GM12878 (cell line): ENCODE measurements around the gene LAMC3. TPM values are rescaled to one million over a fixed set of nuclear protein-coding genes. Genes with fewer than 3 reads are reported as not detected.

Experiments used
- ATAC-seq: fragments of 200-7000 bp; cut with Tn5 transposase; 3 replicates; pipeline ENCODE4 v1.9.1; 2020; ENCODE audit warnings: mild to moderate bottlenecking, moderate library complexity
- BruUV-seq: library from RNA; stranded (reverse); fragments of 400-500 nt; replicated peaks from 2 replicates; lab custom pipeline; 2021; lab: Mats Ljungman, UMichigan
- CTCF ChIA-PET: fragments of 300-600 bp; sonication (Branson Sonifier 250); formaldehyde crosslinking; extraction: SDS; loops from one replicate; lab custom pipeline; 2021; ENCODE audit warnings: inconsistent platforms; lab: Yijun Ruan, JAX
- POLR2A ChIA-PET: fragments of 350-600 bp; formaldehyde crosslinking; extraction: SDS; loops from one replicate; lab custom pipeline; 2021; ENCODE audit warnings: inconsistent platforms; lab: Charles Lee
- RAD21 ChIA-PET: fragments of 300-600 bp; sonication (Branson Sonifier 250); formaldehyde crosslinking; loops from one replicate; lab custom pipeline; 2023; ENCODE audit warnings: antibody characterized with exemption; ENCODE audit not compliant: unreplicated experiment; lab: Charles Lee
- SMC1A ChIA-PET: fragments of 300-600 bp; sonication (Branson Sonifier 250); formaldehyde crosslinking; loops from one replicate; lab custom pipeline; 2023; ENCODE audit not compliant: unreplicated experiment, uncharacterized antibody; lab: Charles Lee
- DNase-seq: peaks from one replicate; pipeline ENCODE4 v3.0.0-alpha.2; 2011; ENCODE audit warnings: low read depth, low spot score
- FAIRE-seq: peaks from 3 replicates; lab custom pipeline; 2011; peaks lifted over from hg19 to GRCh38; lab: Jason Lieb, UNC
- H2AFZ ChIP-seq: 2 replicates; pipeline ENCODE4 v1.6.0; 2011; ENCODE audit warnings: low read depth, low read length, control low read depth; ENCODE audit not compliant: control insufficient read depth
- H3K27ac ChIP-seq: 2 replicates; pipeline ENCODE4 v1.5.1; 2011; ENCODE audit warnings: control low read depth; ENCODE audit not compliant: control insufficient read depth, insufficient read depth
- H3K27me3 ChIP-seq, 2 experiments: replicated peaks in 1 of 2; 2 replicates each; pipeline versions ENCODE4 v1.6.0 to v1.6.1; 2011; ENCODE audit warnings: low read length in 1 of 2; ENCODE audit not compliant: control insufficient read depth in 2 of 2, insufficient read depth in 2 of 2
- H3K36me3 ChIP-seq, 2 experiments: 2 replicates each; pipeline ENCODE4 v1.5.1; 2011; ENCODE audit warnings: low read length in 1 of 2; ENCODE audit not compliant: control insufficient read depth in 2 of 2, insufficient read depth in 2 of 2
- H3K4me1 ChIP-seq: 2 replicates; pipeline ENCODE4 v1.6.1; 2011; ENCODE audit warnings: mild to moderate bottlenecking, low read length, moderate library complexity, mixed read lengths; ENCODE audit not compliant: control insufficient read depth, insufficient read depth
- H3K4me2 ChIP-seq: 2 replicates; pipeline ENCODE4 v1.6.0; 2011; ENCODE audit warnings: control low read depth; ENCODE audit not compliant: control insufficient read depth, insufficient read depth
- H3K4me3 ChIP-seq: fragments of 200-600 bp; sonication (generic); 2 replicates; pipeline ENCODE4 v1.5.1; 2016
- H3K79me2 ChIP-seq: 2 replicates; pipeline ENCODE4 v1.6.0; 2011; ENCODE audit warnings: low read length; ENCODE audit not compliant: control insufficient read depth, insufficient read depth
- H3K9ac ChIP-seq: 2 replicates; pipeline ENCODE4 v1.8.0; 2011; ENCODE audit warnings: low read length, control low read depth, mixed read lengths; ENCODE audit not compliant: control insufficient read depth, insufficient read depth
- H3K9me3 ChIP-seq: replicated peaks from 3 replicates; pipeline ENCODE4 v1.5.1; 2011; ENCODE audit warnings: mild to moderate bottlenecking, low read length; ENCODE audit not compliant: control insufficient read depth, insufficient read depth
- H4K20me1 ChIP-seq: 2 replicates; pipeline ENCODE4 v1.6.0; 2011; ENCODE audit not compliant: control insufficient read depth, insufficient read depth
- ATF7 ChIP-seq: fragments of 450-650 bp; IDR thresholded peaks from 2 replicates; pipeline ENCODE4 v1.6.1; 2016; ENCODE audit warnings: low read depth, mild to moderate bottlenecking
- EGR1 ChIP-seq, 2 experiments: IDR thresholded peaks; 1 replicate in 1 of 2; 2 replicates in 1 of 2; pipeline ENCODE4 v1.6.1; 2011 to 2012; ENCODE audit warnings: low read depth in 2 of 2, low read length in 2 of 2, borderline replicate concordance in 1 of 2, mild to moderate bottlenecking in 1 of 2, moderate library complexity in 1 of 2
- IRF4 ChIP-seq: IDR thresholded peaks from 2 replicates; pipeline ENCODE4 v1.6.1; 2011; ENCODE audit warnings: low read depth, low read length
- MTA3 ChIP-seq: IDR thresholded peaks from 2 replicates; pipeline ENCODE4 v1.6.1; 2012; ENCODE audit warnings: low read length, inconsistent platforms, borderline replicate concordance
- MYB ChIP-seq: fragments of 150-350 bp; IDR thresholded peaks from 2 replicates; pipeline ENCODE4 v1.6.1; 2014; ENCODE audit warnings: mild to moderate bottlenecking, low read depth, low read length, borderline replicate concordance
- NFXL1 ChIP-seq: fragments of 450-650 bp; IDR thresholded peaks from 2 replicates; pipeline ENCODE4 v1.6.1; 2017; ENCODE audit warnings: antibody characterized with exemption, mild to moderate bottlenecking, borderline replicate concordance
- NR2F1 ChIP-seq: fragments of 450-650 bp; conservative IDR thresholded peaks from 2 replicates; pipeline ENCODE4 v1.6.1; 2017; ENCODE audit warnings: mild to moderate bottlenecking
- RAD51 ChIP-seq: fragments of 450-650 bp; IDR thresholded peaks from 2 replicates; pipeline ENCODE4 v1.6.1; 2016; ENCODE audit warnings: moderate library complexity, mild to moderate bottlenecking, inconsistent platforms
- RBBP5 ChIP-seq: fragments of 200-600 bp; sonication (generic); conservative IDR thresholded peaks from 2 replicates; pipeline ENCODE4 v1.6.1; 2016
- TBL1XR1 ChIP-seq: IDR thresholded peaks from 2 replicates; pipeline ENCODE4 v1.6.1; 2012; ENCODE audit warnings: low read depth, low read length, improper control_type of control experiment
- TCF7 ChIP-seq: IDR thresholded peaks from 2 replicates; pipeline ENCODE4 v1.6.1; 2014; ENCODE audit warnings: antibody characterized with exemption, borderline replicate concordance
- YBX1 ChIP-seq: fragments of 450-650 bp; IDR thresholded peaks from 2 replicates; pipeline ENCODE4 v1.6.1; 2016; ENCODE audit warnings: antibody characterized with exemption
- ZNF207 ChIP-seq: fragments of 450-650 bp; IDR thresholded peaks from 2 replicates; pipeline ENCODE4 v1.6.1; 2014; ENCODE audit warnings: antibody characterized with exemption, mild to moderate bottlenecking, borderline replicate concordance
- WGBS: methylation state at CpG from one replicate; pipeline ENCODE4 v1.1.6; 2016; ENCODE audit warnings: low lambda C conversion rate; ENCODE audit not compliant: insufficient replicate concordance, insufficient coverage; ENCODE audit errors: missing lambda C conversion rate; 5-methylcytosine and 5-hydroxymethylcytosine counted together
- in situ Hi-C: fragments of 300-500 bp; cut with MboI; formaldehyde crosslinking; loops from 9 replicates; pipeline ENCODE4 v1.14.3; 2018; ENCODE audit warnings: mixed read lengths
- intact Hi-C: fragments of 100-400 bp; cut with micrococcal nuclease; formaldehyde crosslinking; loops from one replicate; pipeline ENCODE4 v1.14.2; 2022; ENCODE audit not compliant: unreplicated experiment
- polyA plus RNA-seq, 11 experiments: library from polyadenylated mRNA; depleted of rRNA in 4 of 11; unstranded in 6 of 11; stranded (reverse) in 5 of 11; fragments of >200 nt; fragmentation: Nextera tagmentation in 4 of 11; fragmentation: Illumina TruSeq in 1 of 11; extraction: Ambion mirVana in 4 of 11; extraction: Trizol in 1 of 11; gene quantifications; 1 replicate in 1 of 11; 2 replicates in 10 of 11; pipeline versions ENCODE4 v1.2.1 to v1.2.3, GENCODE V29; 2011 to 2016; ENCODE audit warnings: inconsistent platforms in 2 of 11, missing spikeins in 2 of 11, low read depth in 1 of 11
- total RNA-seq, 4 experiments: library from RNA; depleted of rRNA in 3 of 4; stranded (reverse); fragments of >200 nt in 3 of 4; fragmentation: Illumina TruSeq in 1 of 4; extraction: Trizol in 1 of 4; gene quantifications; 2 replicates each; pipeline versions ENCODE4 v1.2.1 to v1.2.3, GENCODE V29; 2013 to 2021
- TF ChIP-seq, protein P1 (sequence below): IDR thresholded peaks from 2 replicates; pipeline ENCODE4 v1.6.1; 2012; ENCODE audit warnings: mild to moderate bottlenecking, low read depth, low read length
- TF ChIP-seq, protein P2 (sequence below): IDR thresholded peaks from 2 replicates; pipeline ENCODE4 v1.6.1; 2011; ENCODE audit warnings: mild to moderate bottlenecking, low read depth, low read length, moderate library complexity; ENCODE audit not compliant: insufficient replicate concordance
- TF ChIP-seq, protein P3 (sequence below): fragments of 450-650 bp; IDR thresholded peaks from 2 replicates; pipeline ENCODE4 v1.6.1; 2017; ENCODE audit warnings: mild to moderate bottlenecking, moderate library complexity

LAMC3 gene
- total and polyA plus RNA-seq, 10 of the 15 experiments (the other 5 are each of a cell fraction or from before 2014, with no cell fraction given): under 0.01 to 0.08 TPM; not detected in 8

DNA sequence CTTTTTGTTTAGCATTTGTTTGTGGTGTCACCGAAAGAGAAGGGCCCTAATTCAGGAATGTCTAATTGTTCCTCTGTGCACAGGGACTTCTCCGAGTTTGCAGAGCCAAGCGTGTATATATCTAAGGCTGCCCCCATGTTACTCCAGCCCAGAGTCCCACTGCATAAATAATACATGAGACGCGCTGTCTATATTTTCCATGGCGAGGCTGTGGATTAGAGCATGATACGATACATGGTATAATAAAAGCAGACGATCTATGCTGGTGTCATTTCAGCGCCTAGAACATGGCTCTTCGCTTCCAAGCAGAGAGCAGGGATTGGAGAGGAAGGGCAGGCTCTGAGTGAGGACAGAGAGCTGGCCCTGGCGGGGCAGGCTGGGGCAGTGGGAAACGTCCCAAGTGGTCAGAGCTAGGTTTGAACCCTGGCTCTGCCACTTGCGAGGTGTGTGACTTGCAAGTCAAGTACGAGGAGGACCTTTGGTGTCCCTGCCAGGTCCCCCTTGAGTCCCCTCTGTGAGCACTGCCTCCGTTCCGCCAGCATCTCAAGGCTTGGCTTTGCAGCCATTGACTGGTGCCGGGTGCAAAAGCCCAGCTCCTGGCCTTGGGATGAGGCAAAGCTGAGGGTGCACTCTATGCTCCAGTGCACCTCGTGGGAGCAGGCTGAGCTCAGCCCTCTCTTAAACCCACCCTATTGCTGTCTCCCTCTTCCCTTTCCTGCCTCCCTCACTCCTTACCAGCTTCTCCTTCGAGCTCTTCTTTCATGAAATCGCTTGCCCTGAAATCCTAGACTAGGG, 29.2 kb upstream of the LAMC3 start:
- CTCF ChIA-PET: no interaction called here
- POLR2A ChIA-PET: no interaction called here
- H3K27ac ChIP-seq: no peak overlapping the region
- H3K9ac ChIP-seq: no peak overlapping the region
- H3K79me2 ChIP-seq: no peaks in the 10 kb centered on the region
- H4K20me1 ChIP-seq: no peaks in the 10 kb centered on the region
- no peaks in the 10 kb centered on the region; a peak in 2 of 4 replicates for H3K27me3 ChIP-seq
- no peak overlapping the region for H3K4me2 ChIP-seq
- H3K4me3 ChIP-seq: no peak overlapping the region
- no peaks in the 10 kb centered on the region for H3K9me3 ChIP-seq
- ATAC-seq (no peak), FAIRE-seq (no peak), DNase-seq (no peak)
- 56% methylated on average over 19 of the region's 20 CpGs for WGBS
- no peak for TF ChIP-seq EGR1 (IDR thresholded peaks at IDR 0.05; ENCODE audit: borderline replicate concordance in 1 of 2, low read depth in 2 of 2, low read length in 2 of 2)
- TF ChIP-seq NR2F1: no peak
- TF ChIP-seq, protein P1, sequence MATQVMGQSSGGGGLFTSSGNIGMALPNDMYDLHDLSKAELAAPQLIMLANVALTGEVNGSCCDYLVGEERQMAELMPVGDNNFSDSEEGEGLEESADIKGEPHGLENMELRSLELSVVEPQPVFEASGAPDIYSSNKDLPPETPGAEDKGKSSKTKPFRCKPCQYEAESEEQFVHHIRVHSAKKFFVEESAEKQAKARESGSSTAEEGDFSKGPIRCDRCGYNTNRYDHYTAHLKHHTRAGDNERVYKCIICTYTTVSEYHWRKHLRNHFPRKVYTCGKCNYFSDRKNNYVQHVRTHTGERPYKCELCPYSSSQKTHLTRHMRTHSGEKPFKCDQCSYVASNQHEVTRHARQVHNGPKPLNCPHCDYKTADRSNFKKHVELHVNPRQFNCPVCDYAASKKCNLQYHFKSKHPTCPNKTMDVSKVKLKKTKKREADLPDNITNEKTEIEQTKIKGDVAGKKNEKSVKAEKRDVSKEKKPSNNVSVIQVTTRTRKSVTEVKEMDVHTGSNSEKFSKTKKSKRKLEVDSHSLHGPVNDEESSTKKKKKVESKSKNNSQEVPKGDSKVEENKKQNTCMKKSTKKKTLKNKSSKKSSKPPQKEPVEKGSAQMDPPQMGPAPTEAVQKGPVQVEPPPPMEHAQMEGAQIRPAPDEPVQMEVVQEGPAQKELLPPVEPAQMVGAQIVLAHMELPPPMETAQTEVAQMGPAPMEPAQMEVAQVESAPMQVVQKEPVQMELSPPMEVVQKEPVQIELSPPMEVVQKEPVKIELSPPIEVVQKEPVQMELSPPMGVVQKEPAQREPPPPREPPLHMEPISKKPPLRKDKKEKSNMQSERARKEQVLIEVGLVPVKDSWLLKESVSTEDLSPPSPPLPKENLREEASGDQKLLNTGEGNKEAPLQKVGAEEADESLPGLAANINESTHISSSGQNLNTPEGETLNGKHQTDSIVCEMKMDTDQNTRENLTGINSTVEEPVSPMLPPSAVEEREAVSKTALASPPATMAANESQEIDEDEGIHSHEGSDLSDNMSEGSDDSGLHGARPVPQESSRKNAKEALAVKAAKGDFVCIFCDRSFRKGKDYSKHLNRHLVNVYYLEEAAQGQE: no peak
- TF ChIP-seq YBX1: no peak
- no peak for TF ChIP-seq NFXL1
- TF ChIP-seq TCF7: no peak
- TF ChIP-seq, protein P2, sequence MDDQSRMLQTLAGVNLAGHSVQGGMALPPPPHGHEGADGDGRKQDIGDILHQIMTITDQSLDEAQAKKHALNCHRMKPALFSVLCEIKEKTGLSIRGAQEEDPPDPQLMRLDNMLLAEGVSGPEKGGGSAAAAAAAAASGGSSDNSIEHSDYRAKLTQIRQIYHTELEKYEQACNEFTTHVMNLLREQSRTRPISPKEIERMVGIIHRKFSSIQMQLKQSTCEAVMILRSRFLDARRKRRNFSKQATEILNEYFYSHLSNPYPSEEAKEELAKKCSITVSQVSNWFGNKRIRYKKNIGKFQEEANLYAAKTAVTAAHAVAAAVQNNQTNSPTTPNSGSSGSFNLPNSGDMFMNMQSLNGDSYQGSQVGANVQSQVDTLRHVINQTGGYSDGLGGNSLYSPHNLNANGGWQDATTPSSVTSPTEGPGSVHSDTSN: no peak
- TF ChIP-seq ZNF207: no peak
- TF ChIP-seq MYB: no peak
- no peak for TF ChIP-seq RAD51
- TF ChIP-seq, protein P3, sequence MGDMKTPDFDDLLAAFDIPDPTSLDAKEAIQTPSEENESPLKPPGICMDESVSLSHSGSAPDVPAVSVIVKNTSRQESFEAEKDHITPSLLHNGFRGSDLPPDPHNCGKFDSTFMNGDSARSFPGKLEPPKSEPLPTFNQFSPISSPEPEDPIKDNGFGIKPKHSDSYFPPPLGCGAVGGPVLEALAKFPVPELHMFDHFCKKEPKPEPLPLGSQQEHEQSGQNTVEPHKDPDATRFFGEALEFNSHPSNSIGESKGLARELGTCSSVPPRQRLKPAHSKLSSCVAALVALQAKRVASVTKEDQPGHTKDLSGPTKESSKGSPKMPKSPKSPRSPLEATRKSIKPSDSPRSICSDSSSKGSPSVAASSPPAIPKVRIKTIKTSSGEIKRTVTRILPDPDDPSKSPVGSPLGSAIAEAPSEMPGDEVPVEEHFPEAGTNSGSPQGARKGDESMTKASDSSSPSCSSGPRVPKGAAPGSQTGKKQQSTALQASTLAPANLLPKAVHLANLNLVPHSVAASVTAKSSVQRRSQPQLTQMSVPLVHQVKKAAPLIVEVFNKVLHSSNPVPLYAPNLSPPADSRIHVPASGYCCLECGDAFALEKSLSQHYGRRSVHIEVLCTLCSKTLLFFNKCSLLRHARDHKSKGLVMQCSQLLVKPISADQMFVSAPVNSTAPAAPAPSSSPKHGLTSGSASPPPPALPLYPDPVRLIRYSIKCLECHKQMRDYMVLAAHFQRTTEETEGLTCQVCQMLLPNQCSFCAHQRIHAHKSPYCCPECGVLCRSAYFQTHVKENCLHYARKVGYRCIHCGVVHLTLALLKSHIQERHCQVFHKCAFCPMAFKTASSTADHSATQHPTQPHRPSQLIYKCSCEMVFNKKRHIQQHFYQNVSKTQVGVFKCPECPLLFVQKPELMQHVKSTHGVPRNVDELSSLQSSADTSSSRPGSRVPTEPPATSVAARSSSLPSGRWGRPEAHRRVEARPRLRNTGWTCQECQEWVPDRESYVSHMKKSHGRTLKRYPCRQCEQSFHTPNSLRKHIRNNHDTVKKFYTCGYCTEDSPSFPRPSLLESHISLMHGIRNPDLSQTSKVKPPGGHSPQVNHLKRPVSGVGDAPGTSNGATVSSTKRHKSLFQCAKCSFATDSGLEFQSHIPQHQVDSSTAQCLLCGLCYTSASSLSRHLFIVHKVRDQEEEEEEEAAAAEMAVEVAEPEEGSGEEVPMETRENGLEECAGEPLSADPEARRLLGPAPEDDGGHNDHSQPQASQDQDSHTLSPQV: no peak
- TF ChIP-seq TBL1XR1: no peak
- TF ChIP-seq ATF7: no peak
- no peak for TF ChIP-seq IRF4
- TF ChIP-seq MTA3: no peak
- TF ChIP-seq RBBP5: no peak
- intact Hi-C loops: no loop called here
- no peaks in the 10 kb centered on the region for H3K36me3 ChIP-seq
- no peaks in the 10 kb centered on the region for H3K4me1 ChIP-seq
- BruUV-seq: no TSS peak
- no peak overlapping the region for H2AFZ ChIP-seq
- RAD21 ChIA-PET: no interaction called here
- in situ Hi-C loops: no loop called here
- SMC1A ChIA-PET: no interaction called here
